ENCODE data around the gene PSME3IP1.

GRCh38 chr16:57127037-57127763 lies 58.6 kb downstream of the PSME3IP1 start:
- TF ChIP-seq EZH2 (IDR thresholded peaks at IDR 0.05) (no peak), POLR2AphosphoS5 (IDR thresholded peaks at IDR 0.05; ENCODE audit: borderline replicate concordance, low read depth, low read length) (no peak)

Measured in SK-N-MC (cell line).